CD4-positive, alpha-beta T cell treated with Interleukin-4 for 1 hour (primary cell): Measurements from ENCODE around the gene ASTL.
A peak's percentile ranks its signal among the peaks of the same experiment; 100 is the strongest.

Source experiments
- DNase-seq, 2 donors: peaks; one replicate each; pipeline ENCODE4 v3.0.0-alpha.2; 2020 to 2022

The ASTL gene

GRCh38 chr2:96124406-96125265 lies 13.7 kb downstream of the ASTL start:
- DNase-seq: no peak

GRCh38 chr2:96123936-96124335 lies 14.4 kb downstream of the ASTL start:
- no peak for DNase-seq

- no peak for DNase-seq
Observed at GRCh38 chr2:96123290-96123689, 15.0 kb downstream of the ASTL start.

GRCh38 chr2:96122391-96122790 lies 15.9 kb downstream of the ASTL start:
- DNase-seq: no peak

- no peak for DNase-seq
Observed at GRCh38 chr2:96121414-96121813, 16.9 kb downstream of the ASTL start.

GRCh38 chr2:96120991-96121390 lies 17.3 kb downstream of the ASTL start:
- no peak for DNase-seq

- DNase-seq: no peak
Observed at GRCh38 chr2:96120091-96120720, 18.1 kb downstream of the ASTL start.

GRCh38 chr2:96119389-96119751 lies 18.9 kb downstream of the ASTL start:
- DNase-seq: no peak

- no peak for DNase-seq
Observed at GRCh38 chr2:96118698-96119388, 19.5 kb downstream of the ASTL start.

- DNase-seq: no peak
Observed at GRCh38 chr2:96117701-96118588, 20.4 kb downstream of the ASTL start.

- DNase-seq: peak; percentile 46 to 64
Observed at GRCh38 chr2:96116879-96117533, 21.3 kb downstream of the ASTL start.

GRCh38 chr2:96116424-96116878 lies 21.9 kb downstream of the ASTL start, which contains the start of gene ADRA2B:
Gene ADRA2B, minus strand, starts transcription at chr2:96116571. Its CDS starts 422 bp downstream, at chr2:96116149.
- DNase-seq: peak; percentile 79 to 86

- no peak for DNase-seq
Observed at GRCh38 chr2:96115631-96116423, 22.5 kb downstream of the ASTL start.

- no peak for DNase-seq
Observed at GRCh38 chr2:96114903-96115581, 23.3 kb downstream of the ASTL start.

GRCh38 chr2:96114546-96114902 lies 23.8 kb downstream of the ASTL start:
- no peak for DNase-seq

GRCh38 chr2:96113951-96114350 lies 24.4 kb downstream of the ASTL start:
- DNase-seq: no peak

- no peak for DNase-seq
Observed at GRCh38 chr2:96113367-96113677, 25.0 kb downstream of the ASTL start.

GRCh38 chr2:96112501-96113366 lies 25.6 kb downstream of the ASTL start:
- no peak for DNase-seq

GRCh38 chr2:96111823-96112500 lies 26.3 kb downstream of the ASTL start:
- no peak for DNase-seq
